ENCODE data around the gene UGT2B10.

The UGT2B10 gene

GRCh38 chr4:68831642-68832041, 15.8 kb downstream of the UGT2B10 start:
- TF ChIP-seq SIN3A (IDR thresholded peaks at IDR 0.05; ENCODE audit: borderline replicate concordance, insufficient read depth, low read length) (no peak), POLR2AphosphoS5 (IDR thresholded peaks at IDR 0.05; ENCODE audit: low read depth, low read length) (no peak), TAF1 (IDR thresholded peaks at IDR 0.05; ENCODE audit: borderline replicate concordance, insufficient read depth, low read length) (no peak), REST (IDR thresholded peaks at IDR 0.05; ENCODE audit: insufficient read depth in 1 of 2, low read depth in 2 of 2, low read length in 2 of 2) (no peak), FOXP2 (optimal IDR thresholded peaks at IDR 0.05; ENCODE audit: borderline replicate concordance, extremely low read depth, extremely low read length, insufficient read depth) (no peak)

GRCh38 chr4:68850293-68850692, 34.5 kb downstream of the UGT2B10 start:
- TF ChIP-seq POLR2AphosphoS5 (IDR thresholded peaks at IDR 0.05; ENCODE audit: low read depth, low read length) (no peak), FOXP2 (optimal IDR thresholded peaks at IDR 0.05; ENCODE audit: borderline replicate concordance, extremely low read depth, extremely low read length, insufficient read depth) (no peak), SIN3A (IDR thresholded peaks at IDR 0.05; ENCODE audit: borderline replicate concordance, insufficient read depth, low read length) (no peak), REST (IDR thresholded peaks at IDR 0.05; ENCODE audit: insufficient read depth in 1 of 2, low read depth in 2 of 2, low read length in 2 of 2) (no peak), TAF1 (IDR thresholded peaks at IDR 0.05; ENCODE audit: borderline replicate concordance, insufficient read depth, low read length) (no peak)

- no peak for TF ChIP-seq TAF1 (IDR thresholded peaks at IDR 0.05; ENCODE audit: borderline replicate concordance, insufficient read depth, low read length)
- TF ChIP-seq SIN3A (IDR thresholded peaks at IDR 0.05; ENCODE audit: borderline replicate concordance, insufficient read depth, low read length) = no peak
- TF ChIP-seq REST (IDR thresholded peaks at IDR 0.05; ENCODE audit: insufficient read depth in 1 of 2, low read depth in 2 of 2, low read length in 2 of 2) = no peak
- TF ChIP-seq FOXP2 (optimal IDR thresholded peaks at IDR 0.05; ENCODE audit: borderline replicate concordance, extremely low read depth, extremely low read length, insufficient read depth) = no peak
- TF ChIP-seq POLR2AphosphoS5 (IDR thresholded peaks at IDR 0.05; ENCODE audit: low read depth, low read length) = no peak
Measured at GRCh38 chr4:68855771-68856170, 40.0 kb downstream of the UGT2B10 start.

- TF ChIP-seq REST (IDR thresholded peaks at IDR 0.05; ENCODE audit: insufficient read depth in 1 of 2, low read depth in 2 of 2, low read length in 2 of 2) = no peak
- no peak for TF ChIP-seq TAF1 (IDR thresholded peaks at IDR 0.05; ENCODE audit: borderline replicate concordance, insufficient read depth, low read length)
- no peak for TF ChIP-seq FOXP2 (optimal IDR thresholded peaks at IDR 0.05; ENCODE audit: borderline replicate concordance, extremely low read depth, extremely low read length, insufficient read depth)
- no peak for TF ChIP-seq POLR2AphosphoS5 (IDR thresholded peaks at IDR 0.05; ENCODE audit: low read depth, low read length)
- TF ChIP-seq SIN3A (IDR thresholded peaks at IDR 0.05; ENCODE audit: borderline replicate concordance, insufficient read depth, low read length) = no peak
Measured at GRCh38 chr4:68858039-68858438, 42.2 kb downstream of the UGT2B10 start.

GRCh38 chr4:68859655-68860054, 43.9 kb downstream of the UGT2B10 start:
- no peak for TF ChIP-seq SIN3A (IDR thresholded peaks at IDR 0.05; ENCODE audit: borderline replicate concordance, insufficient read depth, low read length)
- no peak for TF ChIP-seq FOXP2 (optimal IDR thresholded peaks at IDR 0.05; ENCODE audit: borderline replicate concordance, extremely low read depth, extremely low read length, insufficient read depth)

Measured in PFSK-1 (cell line).